GM19328 (cell line): ENCODE measurements around the gene ENTPD6.
"Not testable (repeated sequence)": the region's sequence is repeated elsewhere in the genome, so short reads cannot be mapped to it uniquely, and the experiment has no call there.

Experiments
- ATAC-seq: cut with Tn5 transposase; IDR thresholded peaks from one replicate; pipeline ENCODE4 v1.9.1; 2021; ENCODE audit warnings: mild to moderate bottlenecking, moderate library complexity; ENCODE audit not compliant: unreplicated experiment

ENTPD6 gene

GRCh38 chr20:25195014-25195961 lies at the start of gene ENTPD6:
Gene ENTPD6, plus strand, starts transcription at chr20:25195712. Its CDS starts 10,825 bp downstream, at chr20:25206537.
- ATAC-seq = peak; percentile 71

GRCh38 chr20:25146976-25147375 lies 48.5 kb upstream of the ENTPD6 start:
- no peak for ATAC-seq

GRCh38 chr20:25147716-25148115 lies 47.8 kb upstream of the ENTPD6 start:
- ATAC-seq = no peak

GRCh38 chr20:25148181-25148981 lies 47.1 kb upstream of the ENTPD6 start:
- no peak for ATAC-seq

- ATAC-seq = no peak
These were observed 46.3 kb upstream of the ENTPD6 start for GRCh38 chr20:25148982-25149846.

- ATAC-seq = no peak
These were observed 45.5 kb upstream of the ENTPD6 start for GRCh38 chr20:25150016-25150415.

- no peak for ATAC-seq
These were observed 37.5 kb upstream of the ENTPD6 start for GRCh38 chr20:25158043-25158442.

GRCh38 chr20:25160467-25160866 lies 35.0 kb upstream of the ENTPD6 start:
- ATAC-seq = no peak

- ATAC-seq = no peak
These were observed 34.6 kb upstream of the ENTPD6 start for GRCh38 chr20:25160897-25161296.

GRCh38 chr20:25165128-25165527 lies 30.4 kb upstream of the ENTPD6 start:
- ATAC-seq = no peak

GRCh38 chr20:25166105-25166782 lies 29.3 kb upstream of the ENTPD6 start:
- ATAC-seq = not testable (repeated sequence)

- ATAC-seq = no peak
These were observed 22.2 kb upstream of the ENTPD6 start for GRCh38 chr20:25173321-25173720.

GRCh38 chr20:25173886-25174308 lies 21.6 kb upstream of the ENTPD6 start:
- ATAC-seq = no peak

GRCh38 chr20:25176184-25176583 lies 19.3 kb upstream of the ENTPD6 start:
- ATAC-seq = no peak

- no peak for ATAC-seq
These were observed 17.6 kb upstream of the ENTPD6 start for GRCh38 chr20:25177890-25178321.

GRCh38 chr20:25178563-25179438 lies 16.7 kb upstream of the ENTPD6 start:
- no peak for ATAC-seq

GRCh38 chr20:25179439-25180089 lies 15.9 kb upstream of the ENTPD6 start:
- no peak for ATAC-seq

- ATAC-seq = not testable (repeated sequence)
These were observed 11.1 kb upstream of the ENTPD6 start for GRCh38 chr20:25184391-25184790.

GRCh38 chr20:25187220-25187619 lies 8.3 kb upstream of the ENTPD6 start:
- ATAC-seq = no peak
